ENCODE data around the gene FAM9B. TPM values are rescaled to one million over a fixed set of nuclear protein-coding genes. Genes with fewer than 3 reads are reported as not detected.
"Not testable (repeated sequence)": the region's sequence is repeated elsewhere in the genome, so short reads cannot be mapped to it uniquely, and the experiment has no call there.

The FAM9B gene
- total and polyA plus RNA-seq, 5 donors = not detected

- DNase-seq = no peak
- Histone ChIP-seq H3K4me1 (ENCODE audit: control insufficient read depth, insufficient read depth, low read length) (no peaks in the 10 kb centered on the region), H3K27ac (ENCODE audit: low read length) (no peak overlapping the region), H3K27me3 (ENCODE audit: control insufficient read depth, insufficient read depth) (no peaks in the 10 kb centered on the region), H3K9me3 (ENCODE audit: control insufficient read depth, low read length) (no peaks in the 10 kb centered on the region), H3K4me3 (ENCODE audit: low read length) (no peak overlapping the region)
- no peak for ATAC-seq
- 88% methylated on average over 4 of the region's 4 CpGs for WGBS
- intact Hi-C loops (cut with DNase I) = no loop called here
These were observed 4.3 kb upstream of the FAM9B start for GRCh38 chrX:9038244-9038643.

- intact Hi-C loops (cut with DNase I) = no loop called here
- Histone ChIP-seq H3K9me3 (ENCODE audit: control insufficient read depth, low read length) (no peaks in the 10 kb centered on the region), H3K4me3 (ENCODE audit: low read length) (no peak overlapping the region), H3K4me1 (ENCODE audit: control insufficient read depth, insufficient read depth, low read length) (no peaks in the 10 kb centered on the region), H3K27ac (ENCODE audit: low read length) (no peak overlapping the region), H3K27me3 (ENCODE audit: control insufficient read depth, insufficient read depth) (no peaks in the 10 kb centered on the region)
- no peak for DNase-seq
- WGBS = 88% methylated on average over 4 of the region's 4 CpGs
- no peak for ATAC-seq
These were observed 3.4 kb upstream of the FAM9B start for GRCh38 chrX:9037296-9037695.

- Histone ChIP-seq H3K9me3 (ENCODE audit: control insufficient read depth, low read length) (no peaks in the 10 kb centered on the region), H3K4me3 (ENCODE audit: low read length) (no peak overlapping the region), H3K4me1 (ENCODE audit: control insufficient read depth, insufficient read depth, low read length) (no peaks in the 10 kb centered on the region), H3K27ac (ENCODE audit: low read length) (no peak overlapping the region), H3K27me3 (ENCODE audit: control insufficient read depth, insufficient read depth) (no peaks in the 10 kb centered on the region)
- ATAC-seq = no peak
- 95% methylated on average over 17 of the region's 17 CpGs for WGBS
- intact Hi-C loops (cut with DNase I) = no loop called here
- DNase-seq = peak in 1 of 3 donors; percentile 34
These were observed 341 bp downstream of the FAM9B start for GRCh38 chrX:9033586-9033985.

GRCh38 chrX:9033179-9033578, 748 bp downstream of the FAM9B start:
- no peak overlapping the region for H3K4me3 ChIP-seq (ENCODE audit: low read length)
- H3K9me3 ChIP-seq (ENCODE audit: control insufficient read depth, low read length) = no peaks in the 10 kb centered on the region
- H3K4me1 ChIP-seq (ENCODE audit: control insufficient read depth, insufficient read depth, low read length) = no peaks in the 10 kb centered on the region
- intact Hi-C loops (cut with DNase I) = no loop called here
- no peak overlapping the region for H3K27ac ChIP-seq (ENCODE audit: low read length)
- WGBS = 93% methylated on average over 17 of the region's 17 CpGs
- ATAC-seq (no peak), DNase-seq (peak in 1 of 3 donors; percentile 37)
- H3K27me3 ChIP-seq (ENCODE audit: control insufficient read depth, insufficient read depth) = no peaks in the 10 kb centered on the region

GRCh38 chrX:9023293-9023692, 10.6 kb downstream of the FAM9B start:
- H3K9me3 ChIP-seq (ENCODE audit: control insufficient read depth, low read length) = no peaks in the 10 kb centered on the region
- intact Hi-C loops (cut with DNase I) = no loop called here
- no peak overlapping the region for H3K4me3 ChIP-seq (ENCODE audit: low read length)
- no peaks in the 10 kb centered on the region for H3K27me3 ChIP-seq (ENCODE audit: control insufficient read depth, insufficient read depth)
- H3K4me1 ChIP-seq (ENCODE audit: control insufficient read depth, insufficient read depth, low read length) = no peaks in the 10 kb centered on the region
- 75% methylated on average over 2 of the region's 2 CpGs for WGBS
- H3K27ac ChIP-seq (ENCODE audit: low read length) = no peak overlapping the region
- DNase-seq (no peak), ATAC-seq (no peak)

- Histone ChIP-seq H3K4me3 (ENCODE audit: low read length) (no peak overlapping the region), H3K27ac (ENCODE audit: low read length) (no peak overlapping the region), H3K27me3 (ENCODE audit: control insufficient read depth, insufficient read depth) (no peaks in the 10 kb centered on the region), H3K4me1 (ENCODE audit: control insufficient read depth, insufficient read depth, low read length) (no peaks in the 10 kb centered on the region), H3K9me3 (ENCODE audit: control insufficient read depth, low read length) (no peaks in the 10 kb centered on the region)
- ATAC-seq (no peak), DNase-seq (no peak)
- WGBS = 91% methylated on average over 2 of the region's 2 CpGs
- intact Hi-C loops (cut with DNase I) = no loop called here
These were observed 14.8 kb downstream of the FAM9B start for GRCh38 chrX:9019151-9019550.

- H3K9me3 ChIP-seq (ENCODE audit: control insufficient read depth, low read length); H3K27ac ChIP-seq (ENCODE audit: low read length); DNase-seq; H3K4me3 ChIP-seq (ENCODE audit: low read length); H3K27me3 ChIP-seq (ENCODE audit: control insufficient read depth, insufficient read depth); ATAC-seq; H3K4me1 ChIP-seq (ENCODE audit: control insufficient read depth, insufficient read depth, low read length); intact Hi-C loops (cut with DNase I): not testable (repeated sequence)
- WGBS = 58% methylated on average over 5 of the region's 5 CpGs
These were observed 15.6 kb downstream of the FAM9B start for GRCh38 chrX:9018332-9018731.

GRCh38 chrX:9003041-9003440, 30.9 kb downstream of the FAM9B start:
- WGBS = 55% methylated on average over 3 of the region's 3 CpGs
- intact Hi-C loops (cut with DNase I) = no loop called here
- no peaks in the 10 kb centered on the region for H3K9me3 ChIP-seq (ENCODE audit: control insufficient read depth, low read length)
- ATAC-seq (no peak), DNase-seq (no peak)
- H3K27me3 ChIP-seq (ENCODE audit: control insufficient read depth, insufficient read depth) = no peaks in the 10 kb centered on the region
- H3K27ac ChIP-seq (ENCODE audit: low read length) = no peak overlapping the region
- H3K4me3 ChIP-seq (ENCODE audit: low read length) = no peak overlapping the region
- no peaks in the 10 kb centered on the region for H3K4me1 ChIP-seq (ENCODE audit: control insufficient read depth, insufficient read depth, low read length)

GRCh38 chrX:8988446-8988845, 45.5 kb downstream of the FAM9B start:
- no peaks in the 10 kb centered on the region for H3K27me3 ChIP-seq (ENCODE audit: control insufficient read depth, insufficient read depth)
- ATAC-seq = peak; percentile 79 to 86
- H3K4me3 ChIP-seq (ENCODE audit: low read length) = no peak overlapping the region
- H3K9me3 ChIP-seq (ENCODE audit: control insufficient read depth, low read length) = no peaks in the 10 kb centered on the region
- 39% methylated on average over 4 of the region's 4 CpGs for WGBS
- no peaks in the 10 kb centered on the region for H3K4me1 ChIP-seq (ENCODE audit: control insufficient read depth, insufficient read depth, low read length)
- H3K27ac ChIP-seq (ENCODE audit: low read length) = no peak overlapping the region
- intact Hi-C loops (cut with DNase I) = no loop called here
- DNase-seq = peak; percentile 35 to 69 (median 58)

- intact Hi-C loops (cut with DNase I) = no loop called here
- WGBS = 91% methylated on average over 6 of the region's 6 CpGs
- peak in 1 of 2 donors; percentile 18 for ATAC-seq
These were observed 46.2 kb downstream of the FAM9B start for GRCh38 chrX:8987672-8988250.

GRCh38 chrX:8984231-8984630, 49.7 kb downstream of the FAM9B start:
- Histone ChIP-seq H3K27ac (ENCODE audit: low read length) (no peak overlapping the region), H3K27me3 (ENCODE audit: control insufficient read depth, insufficient read depth) (no peaks in the 10 kb centered on the region), H3K4me1 (ENCODE audit: control insufficient read depth, insufficient read depth, low read length) (no peaks in the 10 kb centered on the region), H3K9me3 (ENCODE audit: control insufficient read depth, low read length) (no peaks in the 10 kb centered on the region), H3K4me3 (ENCODE audit: low read length) (no peak overlapping the region)
- ATAC-seq (no peak), DNase-seq (no peak)
- 72% methylated on average over 2 of the region's 2 CpGs for WGBS
- intact Hi-C loops (cut with DNase I) = no loop called here

More at GRCh38 chrX:8987672-8988250, 46.2 kb downstream of the FAM9B start:
- peak in 1 of 3 donors; percentile 29 for DNase-seq
- Histone ChIP-seq H3K9me3 (ENCODE audit: control insufficient read depth, low read length) (no peaks in the 10 kb centered on the region), H3K4me3 (ENCODE audit: low read length) (no peak overlapping the region), H3K27me3 (ENCODE audit: control insufficient read depth, insufficient read depth) (no peaks in the 10 kb centered on the region), H3K4me1 (ENCODE audit: control insufficient read depth, insufficient read depth, low read length) (no peaks in the 10 kb centered on the region), H3K27ac (ENCODE audit: low read length) (no peak overlapping the region)

GRCh38 chrX:8981723-8982122, 52.2 kb downstream of the FAM9B start:
- H3K27ac ChIP-seq (ENCODE audit: low read length) = no peak overlapping the region
- H3K4me3 ChIP-seq (ENCODE audit: low read length) = no peak overlapping the region
- no peaks in the 10 kb centered on the region for H3K9me3 ChIP-seq (ENCODE audit: control insufficient read depth, low read length)
- DNase-seq (no peak), ATAC-seq (no peak)
- intact Hi-C loops (cut with DNase I) = no loop called here
- H3K27me3 ChIP-seq (ENCODE audit: control insufficient read depth, insufficient read depth) = no peaks in the 10 kb centered on the region
- WGBS = 76% methylated on average over 2 of the region's 2 CpGs
- no peaks in the 10 kb centered on the region for H3K4me1 ChIP-seq (ENCODE audit: control insufficient read depth, insufficient read depth, low read length)

Data from right cardiac atrium (tissue), 5 donors.